Endothelial cell of umbilical vein (primary cell): ENCODE measurements around the gene GALNT2.

Source experiments
- JUN ChIP-seq: IDR thresholded peaks from 2 replicates; pipeline ENCODE4 v1.6.1; 2011; ENCODE audit warnings: borderline replicate concordance, low read depth; ENCODE audit not compliant: insufficient read length, insufficient read depth
- MYC ChIP-seq: IDR thresholded peaks from one replicate; pipeline ENCODE4 v1.6.1; 2011; ENCODE audit warnings: mild to moderate bottlenecking, low read depth, low read length
- POLR2A ChIP-seq: IDR thresholded peaks from 2 replicates; pipeline ENCODE4 v1.6.1; 2012; ENCODE audit warnings: low read depth, mild to moderate bottlenecking, control low read depth, low read length
- POLR2AphosphoS5 ChIP-seq: IDR thresholded peaks from 2 replicates; pipeline ENCODE4 v1.6.1; 2012; ENCODE audit warnings: low read depth, mild to moderate bottlenecking, control low read depth, low read length, moderate library complexity; ENCODE audit not compliant: insufficient read depth
- TF ChIP-seq, protein P1 (sequence below): IDR thresholded peaks from 2 replicates; pipeline ENCODE4 v1.6.1; 2011; ENCODE audit not compliant: insufficient read depth, insufficient read length
- TF ChIP-seq, protein P2 (sequence below), 2 donors: IDR thresholded peaks; 1 replicate in 1 of 2; 2 replicates in 1 of 2; pipeline ENCODE4 v1.5.1; 2011; ENCODE audit warnings: low read length in 2 of 2, mild to moderate bottlenecking in 2 of 2, moderate library complexity in 2 of 2, control low read depth in 1 of 2, inconsistent platforms in 1 of 2, low read depth in 1 of 2; ENCODE audit not compliant: insufficient read depth in 1 of 2; ENCODE audit errors: extremely low read depth in 1 of 2

DNA sequence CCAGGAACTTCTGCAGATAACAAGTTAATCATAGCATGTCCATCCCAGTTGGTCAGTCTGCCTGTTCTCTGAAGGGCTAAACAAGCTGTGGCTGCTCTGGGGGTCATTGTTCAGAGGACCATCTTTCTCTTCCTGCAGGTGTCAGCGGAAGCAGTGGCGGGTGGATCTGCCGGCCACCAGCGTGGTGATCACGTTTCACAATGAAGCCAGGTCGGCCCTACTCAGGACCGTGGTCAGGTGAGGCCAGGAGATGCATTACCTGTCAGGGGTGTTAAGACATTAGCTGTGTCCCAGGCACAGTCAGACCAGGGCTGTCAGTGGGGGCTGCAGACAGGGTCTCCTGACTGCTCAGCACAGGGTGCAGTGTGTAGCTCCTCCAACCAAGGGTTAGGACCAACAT lies 168.8 kb downstream of the GALNT2 start:
- TF ChIP-seq, protein P1, sequence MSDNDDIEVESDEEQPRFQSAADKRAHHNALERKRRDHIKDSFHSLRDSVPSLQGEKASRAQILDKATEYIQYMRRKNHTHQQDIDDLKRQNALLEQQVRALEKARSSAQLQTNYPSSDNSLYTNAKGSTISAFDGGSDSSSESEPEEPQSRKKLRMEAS = no peak
- TF ChIP-seq, protein P2, sequence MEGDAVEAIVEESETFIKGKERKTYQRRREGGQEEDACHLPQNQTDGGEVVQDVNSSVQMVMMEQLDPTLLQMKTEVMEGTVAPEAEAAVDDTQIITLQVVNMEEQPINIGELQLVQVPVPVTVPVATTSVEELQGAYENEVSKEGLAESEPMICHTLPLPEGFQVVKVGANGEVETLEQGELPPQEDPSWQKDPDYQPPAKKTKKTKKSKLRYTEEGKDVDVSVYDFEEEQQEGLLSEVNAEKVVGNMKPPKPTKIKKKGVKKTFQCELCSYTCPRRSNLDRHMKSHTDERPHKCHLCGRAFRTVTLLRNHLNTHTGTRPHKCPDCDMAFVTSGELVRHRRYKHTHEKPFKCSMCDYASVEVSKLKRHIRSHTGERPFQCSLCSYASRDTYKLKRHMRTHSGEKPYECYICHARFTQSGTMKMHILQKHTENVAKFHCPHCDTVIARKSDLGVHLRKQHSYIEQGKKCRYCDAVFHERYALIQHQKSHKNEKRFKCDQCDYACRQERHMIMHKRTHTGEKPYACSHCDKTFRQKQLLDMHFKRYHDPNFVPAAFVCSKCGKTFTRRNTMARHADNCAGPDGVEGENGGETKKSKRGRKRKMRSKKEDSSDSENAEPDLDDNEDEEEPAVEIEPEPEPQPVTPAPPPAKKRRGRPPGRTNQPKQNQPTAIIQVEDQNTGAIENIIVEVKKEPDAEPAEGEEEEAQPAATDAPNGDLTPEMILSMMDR (IDR thresholded peaks at IDR 0.05; ENCODE audit: extremely low read depth in 1 of 2, insufficient read depth in 1 of 2, low read depth in 1 of 2, low read length in 2 of 2) = no peak
- no peak for TF ChIP-seq POLR2A
- TF ChIP-seq MYC = no peak
- TF ChIP-seq JUN = no peak
- TF ChIP-seq POLR2AphosphoS5 = no peak
